Suprapubic skin (tissue), 3 donors: ENCODE measurements around the gene CUL7.

Experiments used
- CTCF ChIP-seq, 2 donors: fragments of 200-600 bp in 1 of 2; fragments of 450-650 bp in 1 of 2; sonication (generic) in 1 of 2; IDR thresholded peaks; one replicate each; pipeline ENCODE4 v1.5.1; 2016 to 2019; ENCODE audit warnings: antibody characterized with exemption in 2 of 2, mild to moderate bottlenecking in 1 of 2, moderate library complexity in 1 of 2
- POLR2A ChIP-seq, 2 donors: fragments of 450-650 bp; IDR thresholded peaks; one replicate each; pipeline ENCODE4 v1.6.1; 2017; ENCODE audit warnings: antibody characterized with exemption in 2 of 2, mild to moderate bottlenecking in 2 of 2, moderate library complexity in 2 of 2

- TF ChIP-seq POLR2A (IDR thresholded peaks at IDR 0.05) (no peak), CTCF (IDR thresholded peaks at IDR 0.05) (no peak)
Observed at GRCh38 chr6:43032326-43032725, 21.3 kb downstream of the CUL7 start.
